GM03348 (cell line): ENCODE data around the gene MCCD1.

Experiments used
- DNase-seq: peaks from one replicate; pipeline ENCODE4 v3.0.0; 2012; ENCODE audit warnings: low spot score

MCCD1 gene

DNA sequence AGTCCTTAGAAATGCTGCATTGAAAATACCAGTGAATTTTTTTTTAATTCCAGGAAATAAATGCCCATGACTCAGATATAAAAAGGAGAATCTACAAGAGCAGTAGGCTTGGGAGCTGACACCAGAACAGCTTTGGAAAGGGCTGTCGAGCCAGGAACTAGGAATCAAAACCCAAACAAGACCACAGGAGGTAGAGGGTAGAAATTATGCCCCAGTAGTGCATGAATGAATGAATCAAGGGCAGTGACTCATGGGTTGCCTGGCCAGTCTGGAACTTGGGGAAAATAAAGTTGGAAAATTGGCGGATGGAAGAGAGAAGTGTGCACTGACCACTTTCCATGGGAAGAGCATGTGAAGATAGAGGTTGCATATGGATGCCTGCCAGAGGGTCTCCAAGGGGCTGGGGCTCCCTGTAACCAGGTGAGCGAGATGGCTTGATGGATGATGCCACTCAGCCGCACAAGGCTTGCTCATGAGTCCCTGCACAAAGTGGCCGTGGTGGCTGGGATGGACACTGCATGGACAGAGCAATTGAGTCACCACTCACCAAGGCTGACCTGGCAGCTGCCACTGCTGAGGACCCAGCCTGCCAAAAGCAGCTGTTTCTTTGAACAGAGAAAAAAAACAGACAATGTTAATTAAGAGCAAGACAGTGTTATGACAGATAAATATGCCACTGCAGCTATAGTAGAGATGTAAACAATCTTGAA, 15.2 kb upstream of the MCCD1 start:
- DNase-seq: no peak

DNA sequence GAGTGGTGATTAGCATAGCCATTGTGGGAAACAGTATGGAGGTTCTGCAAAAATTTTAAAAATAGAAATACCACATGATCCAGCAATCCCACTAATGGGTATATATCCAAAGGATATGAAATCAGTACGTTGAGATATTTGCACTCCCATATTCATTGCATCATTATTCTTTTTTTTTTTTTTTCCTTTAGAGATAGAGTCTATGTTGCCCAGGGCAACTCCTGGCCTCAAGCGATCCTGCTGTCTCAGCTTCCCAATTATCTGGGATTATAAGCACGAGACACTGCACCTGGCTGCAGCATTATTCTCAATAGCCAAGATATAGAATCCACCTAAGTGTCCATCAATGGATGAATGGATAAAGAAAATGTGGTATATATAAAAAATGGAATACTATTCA, 6.9 kb upstream of the MCCD1 start:
- DNase-seq: no peak

DNA sequence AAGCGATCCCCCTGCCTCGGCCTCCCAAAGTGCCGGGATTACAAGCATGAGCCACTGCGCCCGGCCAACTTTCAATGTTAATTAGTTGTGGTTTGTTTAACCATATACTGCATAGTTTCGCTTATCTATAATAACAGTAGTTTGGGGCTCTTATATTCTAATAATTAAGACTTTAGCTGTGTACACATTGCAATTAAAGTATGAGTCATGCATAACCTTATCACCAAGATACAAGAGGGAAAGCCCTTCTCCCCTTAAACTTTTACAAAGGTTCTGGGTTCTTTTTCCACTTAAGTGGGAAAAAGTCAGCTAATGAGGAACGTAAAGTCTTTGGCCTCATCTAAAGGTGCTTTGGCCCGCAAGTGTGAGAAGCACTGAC, 3.2 kb upstream of the MCCD1 start:
- no peak for DNase-seq

DNA sequence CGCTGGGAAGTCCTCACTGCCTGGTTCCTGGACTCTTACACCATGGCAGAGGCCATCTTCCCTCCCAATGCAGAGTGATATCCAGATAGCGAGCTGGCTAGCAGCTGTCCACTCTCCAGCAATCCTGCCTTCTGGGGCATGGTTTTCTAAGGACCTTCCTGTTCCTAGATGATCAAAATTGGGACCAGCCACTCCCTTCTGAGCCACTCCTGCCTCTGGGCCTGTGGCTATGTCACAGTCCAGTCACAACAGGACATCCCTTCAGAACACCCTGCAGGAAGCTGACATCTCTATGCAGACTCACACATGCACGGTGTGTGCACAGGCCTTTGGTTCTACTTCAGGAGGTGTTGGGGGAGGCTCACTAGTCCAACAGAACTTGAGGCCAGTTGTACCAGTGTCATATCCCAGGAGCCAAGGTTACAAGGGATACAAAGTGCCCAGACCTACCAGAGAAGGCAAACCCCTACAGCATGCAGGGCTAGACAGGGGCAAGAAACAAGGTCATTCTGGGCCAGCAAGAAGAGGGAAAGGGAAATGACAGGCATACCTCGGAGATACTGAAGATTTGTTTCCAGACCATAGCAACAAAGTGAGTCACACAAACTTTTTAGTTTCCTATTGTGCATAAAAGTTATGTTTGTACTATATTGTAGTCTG, 2.7 kb upstream of the MCCD1 start:
- DNase-seq: peak; percentile 44

DNA sequence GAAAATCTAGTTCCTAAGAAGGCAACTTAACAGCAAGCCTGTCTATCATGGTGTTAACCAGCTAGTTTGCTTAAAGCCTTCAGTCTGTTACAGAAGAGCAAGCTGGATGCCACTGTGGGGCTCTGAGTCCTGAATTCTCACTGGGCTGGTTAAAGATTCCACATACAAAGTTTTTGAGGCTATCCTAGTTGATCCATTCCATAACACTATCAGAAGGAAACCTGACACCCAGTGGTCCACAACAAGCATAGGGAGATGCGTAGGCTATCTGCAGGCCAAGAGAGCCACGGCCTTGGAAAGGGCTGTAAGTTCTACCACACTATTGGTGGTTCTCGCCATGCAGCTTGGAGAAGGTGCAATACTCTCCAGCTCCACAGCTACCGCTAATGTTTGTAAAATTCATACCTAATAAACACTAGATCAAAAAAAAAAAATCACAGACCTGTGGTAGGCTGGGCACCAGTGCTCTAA, 420 bp upstream of the MCCD1 start:
- no peak for DNase-seq

DNA sequence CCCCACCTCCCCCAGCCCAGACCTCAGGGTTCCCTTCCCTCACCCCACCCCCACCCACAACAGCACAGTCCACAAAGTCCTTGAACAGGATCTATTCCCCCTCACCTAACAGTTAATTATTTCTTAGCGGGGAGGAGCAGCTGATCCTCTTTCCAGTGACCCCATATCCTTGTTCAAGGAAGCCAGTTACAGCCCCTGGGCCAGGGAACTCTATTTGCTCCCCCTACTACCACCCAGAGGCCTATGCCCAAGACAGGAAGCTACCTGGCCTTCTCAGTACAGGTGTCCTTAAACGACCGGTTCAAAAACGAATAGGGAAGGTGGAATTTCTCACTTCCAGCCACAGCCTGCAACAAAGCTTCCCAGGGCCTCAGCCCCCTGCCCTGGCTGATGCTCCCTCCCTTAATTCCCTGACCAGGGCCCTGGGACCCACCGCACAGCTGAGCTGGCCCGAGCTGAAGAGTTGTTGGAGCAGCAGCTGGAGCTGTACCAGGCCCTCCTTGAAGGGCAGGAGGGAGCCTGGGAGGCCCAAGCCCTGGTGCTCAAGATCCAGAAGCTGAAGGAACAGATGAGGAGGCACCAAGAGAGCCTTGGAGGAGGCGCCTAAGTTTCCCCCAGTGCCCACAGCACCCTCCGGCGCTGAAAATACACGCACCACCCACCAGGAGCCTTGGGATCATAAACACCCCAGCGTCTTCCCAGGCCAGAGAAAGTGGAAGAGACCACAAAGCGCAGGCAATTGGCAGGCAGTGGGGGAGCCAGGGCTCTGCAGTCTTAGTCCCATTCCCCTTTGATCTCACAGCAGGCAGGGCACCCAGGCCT, 778 bp downstream of the MCCD1 start:
- no peak for DNase-seq

DNA sequence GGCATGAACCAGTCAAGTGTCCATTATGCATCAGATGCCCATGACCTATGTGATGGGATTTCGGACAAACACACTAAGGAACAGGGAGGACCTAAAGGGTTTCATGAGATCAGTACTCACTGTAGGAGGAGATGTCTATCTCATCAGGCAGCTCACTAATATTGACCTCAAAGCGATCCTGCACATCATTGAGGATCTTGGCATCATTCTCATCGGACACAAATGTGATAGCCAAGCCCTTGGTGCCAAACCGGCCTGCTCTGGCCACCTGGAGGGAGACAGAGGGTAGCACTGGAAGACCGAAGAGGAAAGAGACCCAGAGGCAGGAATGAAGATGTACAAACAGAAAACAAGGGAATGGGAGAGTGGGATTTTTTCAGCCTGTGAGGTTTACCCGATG, 1.9 kb downstream of the MCCD1 start:
- DNase-seq: no peak

DNA sequence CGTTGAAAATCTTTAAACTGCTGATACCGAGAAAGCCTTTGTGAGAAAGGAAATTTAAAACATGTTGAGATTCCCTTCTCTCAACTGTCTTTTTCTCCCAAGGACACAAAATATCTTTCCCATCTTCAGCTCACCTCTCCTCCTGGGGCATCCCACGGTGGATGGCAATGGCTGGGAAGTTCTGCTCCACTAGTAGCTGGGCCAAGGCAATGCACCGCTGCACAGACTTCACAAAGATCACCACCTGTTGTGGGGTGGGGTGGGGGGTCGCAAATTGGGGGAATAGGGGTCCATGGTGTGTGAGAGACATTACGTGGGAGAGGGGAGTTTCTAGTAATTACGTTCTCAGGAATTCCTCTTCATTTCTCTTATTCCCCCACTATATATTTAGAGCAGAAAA, 2.4 kb downstream of the MCCD1 start:
- no peak for DNase-seq

DNA sequence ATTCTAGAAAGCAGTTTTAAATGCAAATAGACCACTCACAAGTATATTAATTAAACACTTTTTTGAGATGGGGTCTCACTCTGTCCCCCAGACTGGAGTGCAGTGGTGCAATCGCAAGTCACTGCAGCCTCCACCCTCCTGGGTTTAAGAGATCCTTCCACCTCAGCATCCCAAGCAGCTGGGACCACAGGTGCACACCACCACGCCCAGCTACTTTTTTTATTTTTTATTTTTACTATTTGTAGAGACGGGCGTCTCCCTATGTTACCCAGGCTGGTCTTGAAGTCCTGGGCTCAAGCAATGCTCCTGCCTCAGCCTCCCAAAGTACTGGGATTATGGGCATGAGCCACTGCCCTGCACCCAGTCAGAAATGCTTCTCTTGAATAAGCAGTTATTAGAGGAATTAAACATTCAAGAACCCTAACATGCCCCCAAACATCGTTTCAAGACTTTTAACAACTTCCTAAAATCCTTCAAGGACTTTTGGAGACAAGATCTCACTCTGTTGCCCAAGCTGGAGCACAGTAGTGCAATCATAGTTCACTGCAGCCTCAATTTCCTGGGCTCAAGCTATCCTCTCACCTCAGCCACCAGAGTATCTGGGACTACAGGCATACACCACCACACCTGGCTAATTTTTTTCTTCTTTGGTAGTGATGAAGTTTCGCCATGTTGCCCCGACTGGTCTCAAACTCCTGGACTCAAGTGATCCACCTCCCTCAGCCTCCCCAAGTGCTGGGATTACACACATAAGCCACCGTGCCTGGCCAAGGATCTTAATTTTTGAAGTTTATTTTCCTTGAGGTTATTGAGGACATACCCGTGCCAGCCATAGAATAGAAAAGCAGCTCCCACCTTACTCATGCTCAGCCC, 3.2 kb downstream of the MCCD1 start:
- no peak for DNase-seq

DNA sequence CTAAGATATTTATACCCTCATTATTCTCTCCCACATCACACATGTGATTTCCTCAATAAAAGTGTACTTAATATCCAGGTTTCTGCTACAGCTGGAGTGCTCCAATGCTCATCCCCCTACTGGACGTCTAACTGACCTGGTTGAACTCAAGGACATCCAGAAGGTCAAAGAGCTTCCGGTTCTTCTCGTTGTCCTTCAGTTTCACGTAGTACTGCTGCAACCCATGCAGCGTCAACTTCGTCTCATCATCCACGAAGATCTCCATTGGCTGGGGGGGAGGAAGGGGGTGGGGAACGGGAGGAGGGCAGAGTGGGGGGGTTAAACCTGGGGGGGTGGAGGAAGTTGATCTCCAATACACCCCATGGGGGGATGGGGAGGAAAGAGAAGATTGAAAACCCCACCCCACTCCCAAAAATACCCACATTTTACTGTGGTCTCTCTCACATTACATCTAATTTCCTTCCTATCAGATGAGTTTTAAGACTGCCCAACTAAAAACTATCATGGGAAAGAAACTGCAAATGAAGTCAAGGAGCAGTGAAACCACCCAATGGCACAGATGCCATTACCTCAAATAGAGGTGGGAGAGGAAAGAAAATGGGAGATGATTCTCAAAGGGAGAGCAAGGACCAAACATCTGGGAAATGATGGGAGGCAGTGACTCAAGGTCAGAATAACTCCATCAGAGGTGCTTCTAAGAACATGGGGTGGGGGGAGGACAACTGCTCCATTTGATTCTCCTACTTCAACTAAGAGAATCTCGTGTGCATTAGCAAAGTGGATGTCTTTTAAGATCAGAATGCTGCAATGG, 4.1 kb downstream of the MCCD1 start:
- no peak for DNase-seq

DNA sequence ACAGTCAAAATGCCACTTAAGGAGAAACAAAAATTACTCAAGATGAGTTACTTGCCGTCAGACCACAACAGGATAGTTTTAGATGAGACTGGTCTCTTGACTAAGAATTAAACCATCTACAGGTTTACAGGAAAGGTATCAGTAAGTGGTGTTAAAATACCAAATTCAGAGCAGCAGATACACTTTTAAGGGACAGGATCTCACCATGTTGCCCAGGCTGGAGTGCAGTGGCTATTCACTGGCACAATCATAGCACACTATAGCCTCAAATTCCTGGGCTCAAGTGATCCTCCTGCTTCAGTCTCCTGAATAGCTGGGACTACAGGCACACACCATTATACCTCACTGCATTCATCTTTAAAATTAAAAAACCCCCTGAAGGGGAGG, 4.7 kb downstream of the MCCD1 start:
- no peak for DNase-seq

DNA sequence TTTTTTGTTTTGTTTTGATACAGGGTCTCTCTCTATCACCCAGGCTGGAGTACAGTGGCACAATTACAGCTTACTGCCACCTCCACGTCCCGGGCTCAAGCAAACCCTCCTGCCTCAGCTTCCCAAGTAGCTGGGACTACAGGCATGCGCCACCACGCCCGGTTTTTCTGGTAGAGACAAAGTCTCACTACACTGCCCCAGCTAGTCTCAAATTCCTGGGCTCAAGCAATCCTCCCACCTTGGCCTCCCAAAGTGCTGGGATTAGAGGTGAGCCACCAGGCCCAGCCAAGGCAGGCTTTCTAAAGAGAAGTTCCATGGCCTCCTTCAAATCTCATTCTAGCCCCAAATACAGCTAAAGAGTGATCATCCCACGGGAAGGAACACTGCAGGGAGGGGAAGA, 5.2 kb downstream of the MCCD1 start:
- DNase-seq: no peak

DNA sequence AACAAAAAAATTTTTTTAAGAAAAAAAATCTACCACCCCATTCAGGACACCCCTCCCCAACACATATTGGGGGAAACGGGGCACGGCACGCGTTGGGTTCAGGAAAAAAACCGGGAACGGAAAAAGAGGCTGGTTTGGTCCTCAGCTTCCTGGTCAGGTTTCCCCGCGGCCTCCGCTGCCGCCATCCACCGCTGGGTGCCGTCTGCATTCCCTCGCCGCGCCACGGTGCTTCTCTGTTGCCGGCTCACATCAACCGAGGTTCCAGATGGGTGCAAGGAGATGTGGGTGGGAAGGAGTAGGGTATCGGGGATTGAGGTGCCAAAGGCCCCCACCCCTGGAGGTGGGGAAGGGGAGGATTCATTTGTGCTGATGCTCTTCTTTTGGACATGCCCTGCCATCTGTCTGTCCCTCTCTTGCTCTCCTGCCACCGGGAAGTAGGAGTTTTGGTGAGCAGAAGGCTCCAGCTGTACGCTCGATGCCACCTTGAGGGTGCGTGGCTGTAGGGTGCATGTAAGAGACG, 5.8 kb downstream of the MCCD1 start:
- no peak for DNase-seq

DNA sequence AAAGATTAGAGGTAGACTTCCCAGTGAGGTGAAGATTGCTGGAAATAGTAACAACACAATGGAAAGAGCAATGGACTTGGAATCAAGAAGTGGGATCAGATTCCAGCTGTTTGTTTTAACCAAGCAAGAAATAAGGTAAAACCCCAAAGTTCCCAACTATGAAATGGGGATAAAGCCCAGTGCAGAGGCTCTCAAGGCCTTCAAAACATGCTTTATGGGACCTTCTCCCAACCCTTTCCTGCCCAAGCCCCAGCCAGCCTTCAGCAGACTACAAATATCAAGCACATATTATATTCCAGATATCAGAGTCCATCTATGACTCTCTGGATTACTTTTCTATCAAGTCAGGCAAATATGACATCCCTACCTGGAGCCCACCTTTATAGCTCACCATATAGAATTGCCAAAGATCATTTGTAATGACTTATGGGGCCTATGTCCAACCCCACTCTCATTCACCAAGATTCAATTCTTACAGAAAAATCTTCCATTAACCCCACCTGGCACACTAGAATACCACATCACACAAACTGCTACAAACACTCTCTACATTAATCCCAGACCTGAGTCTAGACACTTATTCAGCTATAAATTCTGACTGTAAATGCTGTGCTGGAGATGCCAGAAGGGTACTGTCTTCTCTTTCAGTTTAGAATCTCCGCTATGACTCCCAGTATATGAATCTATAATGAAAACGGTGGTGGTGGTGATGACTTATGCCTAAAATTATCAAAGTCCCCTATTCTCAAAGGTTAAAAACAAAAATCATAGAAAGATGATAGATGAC, 7.0 kb downstream of the MCCD1 start:
- no peak for DNase-seq

DNA sequence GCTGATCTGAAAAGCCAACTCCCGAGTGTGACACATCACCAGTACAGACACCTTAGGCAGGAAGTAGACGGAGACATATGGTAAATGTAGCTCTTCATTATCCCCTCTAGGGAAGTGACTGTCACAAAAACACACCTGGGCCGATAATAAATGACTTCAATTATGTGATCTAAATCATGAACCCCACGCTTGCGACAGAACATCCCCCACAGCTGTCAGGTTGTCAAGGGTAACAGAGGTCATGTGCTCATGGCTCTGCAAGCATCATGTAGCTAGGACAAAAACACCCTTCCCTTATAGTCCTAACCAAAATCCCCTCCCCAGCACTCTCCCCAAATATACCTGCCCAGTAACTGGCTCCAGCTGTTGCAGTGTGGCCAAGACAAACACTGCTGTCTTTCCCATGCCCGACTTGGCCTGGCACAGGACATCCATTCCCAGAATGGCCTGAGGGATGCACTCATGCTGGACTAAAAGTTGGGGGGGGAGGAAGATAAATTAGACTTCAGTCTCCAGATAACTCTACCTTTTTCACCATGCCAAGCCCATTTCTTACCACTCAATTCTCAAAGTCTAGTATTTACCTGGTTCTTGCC, 10.1 kb downstream of the MCCD1 start:
- no peak for DNase-seq

DNA sequence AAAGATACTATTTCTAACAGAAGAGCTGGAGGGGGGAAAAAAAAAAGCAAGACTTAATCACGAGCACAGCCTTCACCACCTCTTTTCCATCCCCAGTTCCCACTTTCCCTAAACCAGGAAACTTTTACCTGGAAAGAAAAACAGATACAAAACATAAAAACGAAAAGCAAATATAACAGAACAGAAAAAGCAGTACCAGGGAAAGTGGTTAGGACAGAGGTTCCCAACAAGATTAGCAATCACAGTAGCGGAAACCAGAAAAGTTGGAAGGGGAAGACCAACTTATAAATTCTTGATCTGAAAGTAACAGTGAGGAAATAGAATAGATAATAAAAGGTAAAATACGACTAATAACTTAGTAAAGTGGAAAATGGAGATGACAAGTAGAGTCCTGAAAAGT, 11.9 kb downstream of the MCCD1 start:
- DNase-seq: no peak

DNA sequence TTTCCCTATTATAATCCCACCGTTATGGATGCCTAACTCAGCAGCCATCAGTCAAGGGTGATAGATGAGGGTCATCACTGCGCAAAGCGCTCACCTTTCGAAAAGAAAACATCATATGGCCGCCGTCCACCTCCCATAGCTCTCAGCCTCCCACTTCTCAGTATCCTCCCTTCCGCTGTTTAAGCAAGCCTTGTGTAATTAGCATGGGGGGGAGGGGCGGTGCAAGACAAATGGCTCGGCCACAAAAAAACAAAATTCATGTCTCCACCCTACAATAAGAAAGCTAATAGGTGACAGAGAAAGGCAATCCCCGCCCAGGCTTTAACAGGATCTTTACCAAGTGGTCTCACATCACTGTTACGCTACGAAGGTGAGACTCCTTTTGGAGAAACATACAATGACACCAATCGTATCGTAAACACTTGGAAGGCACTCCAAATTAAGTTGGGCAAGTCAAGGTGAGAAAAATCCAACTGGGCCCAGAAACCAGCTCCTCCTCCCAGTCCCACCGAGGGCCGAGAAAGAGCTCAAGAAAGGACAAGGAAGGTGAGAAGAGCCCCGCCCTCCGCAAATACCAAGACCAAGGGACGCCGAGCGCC, 12.4 kb downstream of the MCCD1 start:
- peak; percentile 64 for DNase-seq

DNA sequence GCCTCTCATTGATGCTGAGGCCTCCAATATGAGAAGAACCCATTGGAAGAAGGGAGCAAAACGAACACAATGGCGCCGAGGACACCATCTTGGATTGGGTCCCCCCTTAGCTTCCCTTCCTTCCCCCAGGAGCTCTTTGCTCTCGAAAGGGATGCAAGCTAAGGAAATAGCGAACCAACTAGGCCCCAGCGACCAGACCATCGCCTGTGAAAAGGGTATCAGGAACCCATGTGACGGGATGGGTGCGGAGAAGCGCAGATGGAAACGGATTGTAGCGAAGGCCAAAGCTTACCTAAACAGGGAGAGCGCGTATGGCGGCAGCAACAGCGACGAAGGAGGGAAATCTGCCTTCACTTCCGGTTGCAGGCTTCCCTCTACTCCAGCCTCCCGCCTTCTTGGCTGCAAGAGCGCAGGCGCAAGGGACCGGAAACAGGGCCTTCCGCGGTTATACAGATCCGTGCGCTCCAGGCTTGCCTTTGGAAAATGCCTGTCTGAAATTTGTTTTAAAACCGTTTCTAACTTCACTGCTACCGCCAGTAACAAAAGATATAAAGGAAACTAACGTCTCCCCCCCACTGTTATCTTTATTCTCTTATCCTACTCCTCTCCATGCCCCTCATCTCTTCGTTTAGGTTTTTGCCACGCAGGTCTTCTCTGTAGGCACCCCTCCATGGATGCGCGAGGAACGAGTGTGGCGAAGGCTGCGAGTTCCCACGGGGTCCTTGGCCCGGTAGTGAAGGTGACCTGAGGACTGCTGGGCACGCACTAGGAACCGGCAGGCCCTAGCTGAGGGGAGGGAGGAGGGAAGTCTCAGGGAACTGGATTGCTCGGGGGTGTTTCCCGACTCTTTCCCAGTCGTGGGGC, 13.1 kb downstream of the MCCD1 start, which contains the start of gene DDX39B:
TSS of gene DDX39B (minus strand) at position 346 of the 864 bp plus-strand sequence. CDS start 1,471 bp downstream, outside the sequence.
- DNase-seq: peak; percentile 96
